Measurements from ENCODE around the gene WNT7B.

- TF ChIP-seq SMAD1 (IDR thresholded peaks at IDR 0.05; ENCODE audit: low read depth, partially characterized antibody): no peak
- TF ChIP-seq CTCF (IDR thresholded peaks at IDR 0.05 in 2 of 3, conservative IDR thresholded peaks at IDR 0.05 in 1 of 3; ENCODE audit: control insufficient read depth in 2 of 3, extremely low read depth in 1 of 3, insufficient read depth in 1 of 3, low read depth in 3 of 3, low read length in 3 of 3): no peak
- TF ChIP-seq, protein P1, sequence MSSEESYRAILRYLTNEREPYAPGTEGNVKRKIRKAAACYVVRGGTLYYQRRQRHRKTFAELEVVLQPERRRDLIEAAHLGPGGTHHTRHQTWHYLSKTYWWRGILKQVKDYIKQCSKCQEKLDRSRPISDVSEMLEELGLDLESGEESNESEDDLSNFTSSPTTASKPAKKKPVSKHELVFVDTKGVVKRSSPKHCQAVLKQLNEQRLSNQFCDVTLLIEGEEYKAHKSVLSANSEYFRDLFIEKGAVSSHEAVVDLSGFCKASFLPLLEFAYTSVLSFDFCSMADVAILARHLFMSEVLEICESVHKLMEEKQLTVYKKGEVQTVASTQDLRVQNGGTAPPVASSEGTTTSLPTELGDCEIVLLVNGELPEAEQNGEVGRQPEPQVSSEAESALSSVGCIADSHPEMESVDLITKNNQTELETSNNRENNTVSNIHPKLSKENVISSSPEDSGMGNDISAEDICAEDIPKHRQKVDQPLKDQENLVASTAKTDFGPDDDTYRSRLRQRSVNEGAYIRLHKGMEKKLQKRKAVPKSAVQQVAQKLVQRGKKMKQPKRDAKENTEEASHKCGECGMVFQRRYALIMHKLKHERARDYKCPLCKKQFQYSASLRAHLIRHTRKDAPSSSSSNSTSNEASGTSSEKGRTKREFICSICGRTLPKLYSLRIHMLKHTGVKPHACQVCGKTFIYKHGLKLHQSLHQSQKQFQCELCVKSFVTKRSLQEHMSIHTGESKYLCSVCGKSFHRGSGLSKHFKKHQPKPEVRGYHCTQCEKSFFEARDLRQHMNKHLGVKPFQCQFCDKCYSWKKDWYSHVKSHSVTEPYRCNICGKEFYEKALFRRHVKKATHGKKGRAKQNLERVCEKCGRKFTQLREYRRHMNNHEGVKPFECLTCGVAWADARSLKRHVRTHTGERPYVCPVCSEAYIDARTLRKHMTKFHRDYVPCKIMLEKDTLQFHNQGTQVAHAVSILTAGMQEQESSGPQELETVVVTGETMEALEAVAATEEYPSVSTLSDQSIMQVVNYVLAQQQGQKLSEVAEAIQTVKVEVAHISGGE (CRISPR knock-in tag; IDR thresholded peaks at IDR 0.05): no peak
- TF ChIP-seq BACH1 (IDR thresholded peaks at IDR 0.05; ENCODE audit: borderline replicate concordance): no peak
- no peak for TF ChIP-seq NRF1 (conservative IDR thresholded peaks at IDR 0.05; ENCODE audit: low read depth, low read length)
- TF ChIP-seq ATF7 (IDR thresholded peaks at IDR 0.05; ENCODE audit: low read depth): no peak
- no peak for TF ChIP-seq POLR2A (IDR thresholded peaks at IDR 0.05; ENCODE audit: low read depth, low read length)
- TF ChIP-seq, protein P2, sequence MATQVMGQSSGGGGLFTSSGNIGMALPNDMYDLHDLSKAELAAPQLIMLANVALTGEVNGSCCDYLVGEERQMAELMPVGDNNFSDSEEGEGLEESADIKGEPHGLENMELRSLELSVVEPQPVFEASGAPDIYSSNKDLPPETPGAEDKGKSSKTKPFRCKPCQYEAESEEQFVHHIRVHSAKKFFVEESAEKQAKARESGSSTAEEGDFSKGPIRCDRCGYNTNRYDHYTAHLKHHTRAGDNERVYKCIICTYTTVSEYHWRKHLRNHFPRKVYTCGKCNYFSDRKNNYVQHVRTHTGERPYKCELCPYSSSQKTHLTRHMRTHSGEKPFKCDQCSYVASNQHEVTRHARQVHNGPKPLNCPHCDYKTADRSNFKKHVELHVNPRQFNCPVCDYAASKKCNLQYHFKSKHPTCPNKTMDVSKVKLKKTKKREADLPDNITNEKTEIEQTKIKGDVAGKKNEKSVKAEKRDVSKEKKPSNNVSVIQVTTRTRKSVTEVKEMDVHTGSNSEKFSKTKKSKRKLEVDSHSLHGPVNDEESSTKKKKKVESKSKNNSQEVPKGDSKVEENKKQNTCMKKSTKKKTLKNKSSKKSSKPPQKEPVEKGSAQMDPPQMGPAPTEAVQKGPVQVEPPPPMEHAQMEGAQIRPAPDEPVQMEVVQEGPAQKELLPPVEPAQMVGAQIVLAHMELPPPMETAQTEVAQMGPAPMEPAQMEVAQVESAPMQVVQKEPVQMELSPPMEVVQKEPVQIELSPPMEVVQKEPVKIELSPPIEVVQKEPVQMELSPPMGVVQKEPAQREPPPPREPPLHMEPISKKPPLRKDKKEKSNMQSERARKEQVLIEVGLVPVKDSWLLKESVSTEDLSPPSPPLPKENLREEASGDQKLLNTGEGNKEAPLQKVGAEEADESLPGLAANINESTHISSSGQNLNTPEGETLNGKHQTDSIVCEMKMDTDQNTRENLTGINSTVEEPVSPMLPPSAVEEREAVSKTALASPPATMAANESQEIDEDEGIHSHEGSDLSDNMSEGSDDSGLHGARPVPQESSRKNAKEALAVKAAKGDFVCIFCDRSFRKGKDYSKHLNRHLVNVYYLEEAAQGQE (IDR thresholded peaks at IDR 0.05; ENCODE audit: low read depth, low read length): no peak
- TF ChIP-seq SMAD5 (IDR thresholded peaks at IDR 0.05; ENCODE audit: low read depth): no peak
- TF ChIP-seq CREB1 (IDR thresholded peaks at IDR 0.05; ENCODE audit: low read depth): no peak
- no peak for TF ChIP-seq CREM (IDR thresholded peaks at IDR 0.05; ENCODE audit: low read depth)
- TF ChIP-seq TARDBP (IDR thresholded peaks at IDR 0.05; ENCODE audit: borderline replicate concordance): no peak
These were observed 41.4 kb downstream of the WNT7B start for GRCh38 chr22:45935573-45935972.
